CD4-positive, alpha-beta T cell (primary cell): Measurements from ENCODE around the gene BDKRB2. TPM values are rescaled to one million over a fixed set of nuclear protein-coding genes. Genes with fewer than 3 reads are reported as not detected.

Source experiments
- ATAC-seq: fragments of 200-7000 bp; cut with Tn5 transposase; one replicate; pipeline ENCODE4 v1.10.0; 2022; ENCODE audit warnings: mild to moderate bottlenecking; ENCODE audit not compliant: poor library complexity
- CTCF ChIA-PET: fragments of 350-600 bp; sonication (Branson Sonifier 250); formaldehyde crosslinking; loops from one replicate; lab custom pipeline; 2021; ENCODE audit warnings: antibody characterized with exemption, inconsistent platforms; lab: Charles Lee
- POLR2A ChIA-PET: fragments of 350-600 bp; sonication (Branson Sonifier 250); formaldehyde crosslinking; loops from one replicate; lab custom pipeline; 2021; ENCODE audit warnings: antibody characterized with exemption, inconsistent platforms; lab: Charles Lee
- DNase-seq, 14 experiments: peaks; one replicate each; pipeline ENCODE4 v3.0.0-alpha.2; 2013 to 2020; ENCODE audit warnings: mixed read lengths in 2 of 14
- H3K27ac ChIP-seq, 2 donors: one replicate each; pipeline versions ENCODE4 v1.5.1 to v1.7.0; 2013; ENCODE audit warnings: low read length in 2 of 2, low read depth in 1 of 2, mild to moderate bottlenecking in 1 of 2
- H3K27me3 ChIP-seq, 2 experiments: 1 replicate in 1 of 2; 2 replicates in 1 of 2; pipeline versions ENCODE4 v1.6.1 to v1.7.0; 2013; ENCODE audit warnings: low read length in 2 of 2, control low read depth in 1 of 2, mild to moderate bottlenecking in 1 of 2, moderate library complexity in 1 of 2; ENCODE audit not compliant: insufficient read depth in 2 of 2, control insufficient read depth in 1 of 2
- H3K36me3 ChIP-seq: one replicate; pipeline ENCODE4 v1.6.1; 2013; ENCODE audit warnings: low read length, control low read depth; ENCODE audit not compliant: insufficient read depth
- H3K4me1 ChIP-seq: one replicate; pipeline ENCODE4 v1.6.1; 2013; ENCODE audit warnings: low read length, control low read depth; ENCODE audit not compliant: insufficient read depth
- H3K4me3 ChIP-seq: one replicate; pipeline ENCODE4 v1.5.1; 2013; ENCODE audit warnings: mild to moderate bottlenecking, low read length, moderate library complexity
- H3K9me3 ChIP-seq, 2 experiments: 1 replicate in 1 of 2; 2 replicates in 1 of 2; pipeline versions ENCODE4 v1.6.1 to v1.7.0; 2013; ENCODE audit warnings: low read length in 2 of 2, mild to moderate bottlenecking in 2 of 2, control low read depth in 1 of 2, moderate library complexity in 1 of 2; ENCODE audit not compliant: control insufficient read depth in 1 of 2, insufficient read depth in 1 of 2
- H3K27ac Mint-ChIP-seq: one replicate; pipeline ENCODE4 v1.8.0; 2020; ENCODE audit warnings: mixed read lengths
- H3K27me3 Mint-ChIP-seq: one replicate; pipeline ENCODE4 v1.8.0; 2021; ENCODE audit warnings: mixed read lengths
- H3K36me3 Mint-ChIP-seq: one replicate; pipeline ENCODE4 v1.8.0; 2021; ENCODE audit warnings: low read depth, mixed read lengths
- H3K4me1 Mint-ChIP-seq: one replicate; pipeline ENCODE4 v1.8.0; 2021; ENCODE audit warnings: low read depth, mixed read lengths
- H3K4me3 Mint-ChIP-seq: one replicate; pipeline ENCODE4 v1.8.0; 2020; ENCODE audit warnings: mild to moderate bottlenecking, mixed read lengths
- H3K9me3 Mint-ChIP-seq: one replicate; pipeline ENCODE4 v1.8.0; 2020; ENCODE audit warnings: mixed read lengths
- CTCF ChIP-seq: fragments of 200-600 bp; IDR thresholded peaks from one replicate; pipeline ENCODE4 v1.8.0; 2022; ENCODE audit warnings: antibody characterized with exemption, mild to moderate bottlenecking
- intact Hi-C, 2 experiments: fragments of 100-400 bp; cut with DNase I in 1 of 2; cut with micrococcal nuclease in 1 of 2; formaldehyde crosslinking; loops; one replicate each; pipeline versions ENCODE4 v1.15.1 to v1.9.0; 2023 to 2025; cut with DNase I, micrococcal nuclease
- total RNA-seq, 174 experiments: library from RNA in 2 of 174; stranded (reverse) in 2 of 174; gene quantifications; one replicate each; pipeline ENCODE4 v1.2.3 and lab custom pipeline; 2021 to 2026

Gene BDKRB2
- total RNA-seq, 2 experiments from 2014 or later: not detected

DNA sequence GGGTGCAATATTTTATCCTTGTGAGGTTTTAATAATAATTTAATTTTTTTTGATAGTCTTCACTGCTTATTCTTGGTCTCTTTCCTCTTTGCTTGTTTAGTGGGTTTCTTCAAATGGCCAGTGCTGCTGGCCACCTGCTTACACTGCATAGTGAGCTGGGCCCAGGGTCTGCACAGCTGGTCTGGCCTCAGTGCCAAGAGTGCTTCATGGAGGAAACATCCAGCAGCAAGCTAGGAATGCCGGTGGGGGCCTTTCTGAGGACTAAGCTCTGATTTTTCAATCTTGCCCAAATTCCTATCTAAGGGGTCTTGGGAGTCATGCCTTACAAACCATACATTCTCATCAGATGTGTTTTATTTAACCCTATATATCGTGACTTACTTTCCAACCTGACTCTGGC lies 13.3 kb upstream of the BDKRB2 start:
- H3K9me3 ChIP-seq: peaks cover 0 to 11% of the 10 kb centered on the region in 2 experiments
- DNase-seq (no peak), ATAC-seq (no peak)
- CTCF ChIA-PET: no interaction called here
- no peak overlapping the region for H3K4me3 ChIP-seq
- Mint-ChIP-seq H3K4me1 (peaks cover 2% of the 10 kb centered on the region), H3K27me3 (peaks cover 14% of the 10 kb centered on the region), H3K4me3 (no peak overlapping the region), H3K27ac (no peak overlapping the region), H3K9me3 (no peaks in the 10 kb centered on the region), H3K36me3 (no peaks in the 10 kb centered on the region)
- no peak overlapping the region for H3K27ac ChIP-seq
- intact Hi-C loops: no loop called here
- H3K36me3 ChIP-seq: no peaks in the 10 kb centered on the region
- peaks cover 0 to 2% of the 10 kb centered on the region in 2 experiments for H3K27me3 ChIP-seq
- POLR2A ChIA-PET: no interaction called here
- no peaks in the 10 kb centered on the region for H3K4me1 ChIP-seq
- TF ChIP-seq CTCF: no peak

- Mint-ChIP-seq H3K36me3 (no peaks in the 10 kb centered on the region), H3K9me3 (no peaks in the 10 kb centered on the region), H3K27ac (no peak overlapping the region), H3K4me1 (peaks cover 7% of the 10 kb centered on the region), H3K4me3 (no peak overlapping the region), H3K27me3 (peaks cover 8% of the 10 kb centered on the region)
- H3K4me1 ChIP-seq: no peaks in the 10 kb centered on the region
- POLR2A ChIA-PET: no interaction called here
- H3K9me3 ChIP-seq: peaks cover 0 to 11% of the 10 kb centered on the region in 2 experiments
- H3K27me3 ChIP-seq: peaks cover 0 to 2% of the 10 kb centered on the region in 2 experiments
- ATAC-seq (no peak), DNase-seq (no peak)
- no peaks in the 10 kb centered on the region for H3K36me3 ChIP-seq
- CTCF ChIA-PET: no interaction called here
- intact Hi-C loops: no loop called here
- H3K27ac ChIP-seq: no peak overlapping the region
- H3K4me3 ChIP-seq: no peak overlapping the region
- TF ChIP-seq CTCF: no peak
Observed at GRCh38 chr14:96191841-96192462, 12.7 kb upstream of the BDKRB2 start.

GRCh38 chr14:96192975-96193805 lies 11.4 kb upstream of the BDKRB2 start:
- H3K36me3 ChIP-seq: no peaks in the 10 kb centered on the region
- no peak overlapping the region for H3K4me3 Mint-ChIP-seq
- H3K9me3 Mint-ChIP-seq: no peaks in the 10 kb centered on the region
- ChIA-PET POLR2A (no interaction called here), CTCF (no interaction called here)
- peaks cover 0 to 21% of the 10 kb centered on the region in 2 experiments for H3K9me3 ChIP-seq
- H3K27me3 Mint-ChIP-seq: peaks cover 8% of the 10 kb centered on the region
- H3K27me3 ChIP-seq: peaks cover 0 to 2% of the 10 kb centered on the region in 2 experiments
- TF ChIP-seq CTCF: no peak
- H3K36me3 Mint-ChIP-seq: no peaks in the 10 kb centered on the region
- no peak for DNase-seq
- peaks cover 2% of the 10 kb centered on the region for H3K4me1 ChIP-seq
- no peak overlapping the region for H3K4me3 ChIP-seq
- peaks cover 7% of the 10 kb centered on the region for H3K4me1 Mint-ChIP-seq
- no peak for ATAC-seq
- H3K27ac ChIP-seq: no peak overlapping the region
- no peak overlapping the region for H3K27ac Mint-ChIP-seq
- intact Hi-C loops: no loop called here
